ENCODE measurements around the gene MRPL43. TPM values are rescaled to one million over a fixed set of nuclear protein-coding genes. Genes with fewer than 3 reads are reported as not detected.

Gene MRPL43
- total and polyA plus RNA-seq, 4 donors: 30.5 to 76.0 (median 57.8) TPM

- Histone ChIP-seq H3K4me3 (ENCODE audit: low read depth in 1 of 3, low read length in 3 of 3) (no peak overlapping the region), H3K36me3 (ENCODE audit: control insufficient read depth in 4 of 4, insufficient read depth in 3 of 4, low read depth in 1 of 4, low read length in 3 of 4) (peaks cover 6 to 58% (median 28%) of the 10 kb centered on the region in 4 donors), H3K9ac (ENCODE audit: low read depth in 1 of 2, low read length in 2 of 2) (no peak overlapping the region), H3K27me3 (ENCODE audit: control insufficient read depth in 4 of 4, insufficient read depth in 4 of 4, low read length in 3 of 4) (no peaks in the 10 kb centered on the region), H3K9me3 (ENCODE audit: control insufficient read depth in 4 of 4, low read length in 3 of 4) (no peaks in the 10 kb centered on the region), H3K4me1 (ENCODE audit: control insufficient read depth in 4 of 4, insufficient read depth in 4 of 4, low read length in 3 of 4) (peaks cover 0 to 1% (median 0%) of the 10 kb centered on the region in 4 donors), H3K27ac (ENCODE audit: low read depth in 1 of 2, low read length in 2 of 2) (no peak overlapping the region)
- DNase-seq (ENCODE audit: low spot score): peak; percentile 31
- TF ChIP-seq NR2F2 (IDR thresholded peaks at IDR 0.05) (no peak), FOXA1 (IDR thresholded peaks at IDR 0.05) (no peak), YY1 (IDR thresholded peaks at IDR 0.05) (no peak), TAF1 (conservative IDR thresholded peaks at IDR 0.05) (no peak), ATF3 (IDR thresholded peaks at IDR 0.05) (no peak), RXRA (IDR thresholded peaks at IDR 0.05) (no peak), EGR1 (IDR thresholded peaks at IDR 0.05; ENCODE audit: low read depth in 2 of 2) (no peak), CTCF (IDR thresholded peaks at IDR 0.05; ENCODE audit: low read depth, low read length, missing input control) (no peak), FOXA2 (IDR thresholded peaks at IDR 0.05) (no peak), RAD21 (IDR thresholded peaks at IDR 0.05) (no peak), HNF4G (IDR thresholded peaks at IDR 0.05) (no peak), JUND (IDR thresholded peaks at IDR 0.05) (no peak), HNF4A (conservative IDR thresholded peaks at IDR 0.05) (no peak), ZBTB33 (IDR thresholded peaks at IDR 0.05) (no peak), GABPA (IDR thresholded peaks at IDR 0.05 in 1 of 2, conservative IDR thresholded peaks at IDR 0.05 in 1 of 2) (no peak)
- 93% methylated on average over 13 of the region's 13 CpGs for WGBS
Observed at GRCh38 chr10:100978121-100978900, 9.0 kb downstream of the MRPL43 start.

- TF ChIP-seq MAX (IDR thresholded peaks at IDR 0.05): no peak
- no peak for TF ChIP-seq FOXA1 (IDR thresholded peaks at IDR 0.05)
- no peak for TF ChIP-seq GABPA (IDR thresholded peaks at IDR 0.05 in 1 of 2, conservative IDR thresholded peaks at IDR 0.05 in 1 of 2)
- no peak for TF ChIP-seq RXRA (IDR thresholded peaks at IDR 0.05)
- no peak for TF ChIP-seq ZBTB33 (IDR thresholded peaks at IDR 0.05)
- no peak for TF ChIP-seq NR2F2 (IDR thresholded peaks at IDR 0.05)
- TF ChIP-seq HNF4A (conservative IDR thresholded peaks at IDR 0.05): no peak
- no peak for TF ChIP-seq FOXA2 (IDR thresholded peaks at IDR 0.05)
- H3K4me3 ChIP-seq (ENCODE audit: low read depth in 1 of 3, low read length in 3 of 3): no peak overlapping the region
- no peak overlapping the region for H3K27ac ChIP-seq (ENCODE audit: low read depth in 1 of 2, low read length in 2 of 2)
- H3K27me3 ChIP-seq (ENCODE audit: control insufficient read depth in 4 of 4, insufficient read depth in 4 of 4, low read length in 3 of 4): no peaks in the 10 kb centered on the region
- peaks cover 6 to 53% (median 28%) of the 10 kb centered on the region in 4 donors for H3K36me3 ChIP-seq (ENCODE audit: control insufficient read depth in 4 of 4, insufficient read depth in 3 of 4, low read depth in 1 of 4, low read length in 3 of 4)
- H3K9ac ChIP-seq (ENCODE audit: low read depth in 1 of 2, low read length in 2 of 2): no peak overlapping the region
- no peaks in the 10 kb centered on the region for H3K9me3 ChIP-seq (ENCODE audit: control insufficient read depth in 4 of 4, low read length in 3 of 4)
- H3K4me1 ChIP-seq (ENCODE audit: control insufficient read depth in 4 of 4, insufficient read depth in 4 of 4, low read length in 3 of 4): peaks cover 4 to 10% (median 7%) of the 10 kb centered on the region in 4 donors
- 88% methylated on average over 6 of the region's 6 CpGs for WGBS
- peak; percentile 1 for DNase-seq (ENCODE audit: low spot score)
Observed at GRCh38 chr10:100977436-100977835, 9.9 kb downstream of the MRPL43 start.
